Measurements from ENCODE around the gene AUTS2.

AUTS2 gene

GRCh38 chr7:70044064-70044463 lies 445.8 kb downstream of the AUTS2 start:
- Histone ChIP-seq H3K36me3 (no peaks in the 10 kb centered on the region), H3K4me3 (no peak overlapping the region), H3K4me1 (no peaks in the 10 kb centered on the region), H3K9me3 (no peaks in the 10 kb centered on the region), H3K27ac (no peak overlapping the region), H3K27me3 (no peaks in the 10 kb centered on the region)
- intact Hi-C loops (cut with DNase I; ENCODE audit: low total_unique reads) = loop anchor here (5.0 kb wide), 1 partner anchor 653 kb away; no protein-coding TSS in a partner anchor
- DNase-seq = no peak
- TF ChIP-seq CTCF (IDR thresholded peaks at IDR 0.05) = no peak

- Histone ChIP-seq H3K27me3 (no peaks in the 10 kb centered on the region), H3K27ac (no peak overlapping the region), H3K9me3 (no peaks in the 10 kb centered on the region), H3K4me1 (no peaks in the 10 kb centered on the region), H3K36me3 (no peaks in the 10 kb centered on the region), H3K4me3 (no peak overlapping the region)
- DNase-seq = no peak
- intact Hi-C loops (cut with DNase I; ENCODE audit: low total_unique reads) = loop anchor here (5.0 kb wide), 1 partner anchor 653 kb away; no protein-coding TSS in a partner anchor
- TF ChIP-seq CTCF (IDR thresholded peaks at IDR 0.05) = no peak
These were observed 446.2 kb downstream of the AUTS2 start for GRCh38 chr7:70044525-70044924.

- Histone ChIP-seq H3K27me3 (no peaks in the 10 kb centered on the region), H3K36me3 (no peaks in the 10 kb centered on the region), H3K4me3 (no peak overlapping the region), H3K27ac (no peak overlapping the region), H3K4me1 (no peaks in the 10 kb centered on the region), H3K9me3 (no peaks in the 10 kb centered on the region)
- DNase-seq = no peak
- intact Hi-C loops (cut with DNase I; ENCODE audit: low total_unique reads) = loop anchor here (5.0 kb wide), 1 partner anchor 652 kb away; no protein-coding TSS in a partner anchor
- no peak for TF ChIP-seq CTCF (IDR thresholded peaks at IDR 0.05)
These were observed 446.7 kb downstream of the AUTS2 start for GRCh38 chr7:70044981-70045380.

GRCh38 chr7:70047384-70047783 lies 449.1 kb downstream of the AUTS2 start:
- no peak for TF ChIP-seq CTCF (IDR thresholded peaks at IDR 0.05)
- H3K4me1 ChIP-seq = peaks cover 0 to 1% (median 0%) of the 10 kb centered on the region in 4 donors
- no peak overlapping the region for H3K27ac ChIP-seq
- no peak for DNase-seq
- no peak overlapping the region for H3K4me3 ChIP-seq
- no peaks in the 10 kb centered on the region for H3K36me3 ChIP-seq
- H3K9me3 ChIP-seq = no peaks in the 10 kb centered on the region
- intact Hi-C loops (cut with DNase I; ENCODE audit: low total_unique reads) = no loop called here
- no peaks in the 10 kb centered on the region for H3K27me3 ChIP-seq

- intact Hi-C loops (cut with DNase I; ENCODE audit: low total_unique reads) = no loop called here
- Histone ChIP-seq H3K9me3 (no peaks in the 10 kb centered on the region), H3K27ac (no peak overlapping the region), H3K36me3 (no peaks in the 10 kb centered on the region), H3K4me3 (no peak overlapping the region), H3K4me1 (peaks cover 0 to 4% (median 1%) of the 10 kb centered on the region in 4 donors), H3K27me3 (no peaks in the 10 kb centered on the region)
- no peak for TF ChIP-seq CTCF (IDR thresholded peaks at IDR 0.05)
- DNase-seq = no peak
These were observed 449.7 kb downstream of the AUTS2 start for GRCh38 chr7:70047891-70048448.

- Histone ChIP-seq H3K4me1 (peaks cover 0 to 4% (median 1%) of the 10 kb centered on the region in 4 donors), H3K27me3 (no peaks in the 10 kb centered on the region), H3K9me3 (no peaks in the 10 kb centered on the region), H3K36me3 (no peaks in the 10 kb centered on the region), H3K4me3 (no peak overlapping the region), H3K27ac (no peak overlapping the region)
- no peak for TF ChIP-seq CTCF (IDR thresholded peaks at IDR 0.05)
- intact Hi-C loops (cut with DNase I; ENCODE audit: low total_unique reads) = no loop called here
- no peak for DNase-seq
These were observed 453.5 kb downstream of the AUTS2 start for GRCh38 chr7:70051726-70052125.
